Stimulated activated CD4-positive, alpha-beta T cell treated with anti-CD3 and anti-CD28 coated beads, Interleukin-15, amount 100 ng/mL, for 1 hour (primary cell): Measurements from ENCODE around the gene GEMIN7.

Experiments used
- DNase-seq, 2 donors: peaks; one replicate each; pipeline ENCODE4 v3.0.0-alpha.2; 2020; ENCODE audit warnings: low read depth in 1 of 2, low spot score in 1 of 2

Gene GEMIN7

DNA sequence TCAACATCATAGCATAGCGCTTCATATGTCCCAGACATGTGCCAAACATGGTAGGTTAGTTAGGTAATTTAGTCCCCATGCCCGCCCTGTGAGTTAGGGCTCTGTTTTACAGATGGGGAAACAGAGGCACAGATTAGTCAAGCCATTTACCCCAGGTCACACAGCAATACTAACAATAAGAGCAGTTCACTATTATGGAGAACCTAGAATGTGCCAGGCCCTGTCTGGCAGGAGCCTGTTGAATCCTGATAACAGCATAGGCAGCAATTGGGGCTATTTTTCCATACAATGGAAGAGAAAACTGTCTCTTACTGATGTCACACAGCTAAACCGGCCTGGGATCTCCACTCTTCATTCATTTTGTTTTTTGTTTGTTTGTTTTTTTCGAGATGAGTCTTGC lies 7.4 kb downstream of the GEMIN7 start:
- no peak for DNase-seq

DNA sequence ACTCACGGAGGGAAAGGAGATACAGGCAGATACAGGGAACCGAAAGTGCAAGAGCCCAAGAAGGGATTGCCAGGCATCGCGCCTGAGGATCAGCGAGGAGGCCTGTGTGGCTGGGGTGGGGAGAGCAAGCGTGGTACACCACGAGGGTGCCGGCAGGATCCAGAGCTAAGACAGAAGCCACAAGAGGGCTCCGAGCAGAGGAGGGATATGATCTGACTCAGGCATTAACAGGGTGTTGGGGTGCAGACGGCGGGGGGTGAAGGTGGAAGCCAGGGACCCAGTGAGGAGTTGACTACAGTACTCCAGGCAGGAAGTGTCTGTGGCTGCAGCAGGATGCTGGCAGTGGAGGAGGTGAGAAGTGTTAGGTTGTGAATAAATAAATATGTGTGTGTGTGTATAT lies 8.5 kb downstream of the GEMIN7 start:
- peak in 1 of 2 donors; percentile 10 for DNase-seq

- no peak for DNase-seq
Observed at GRCh38 chr19:45090034-45090433, 11.0 kb downstream of the GEMIN7 start.

GRCh38 chr19:45090606-45091005 lies 11.5 kb downstream of the GEMIN7 start:
- DNase-seq, result no peak

GRCh38 chr19:45091031-45091923 lies 12.2 kb downstream of the GEMIN7 start:
- peak; percentile 87 to 97 for DNase-seq

- peak; percentile 80 for DNase-seq
Observed at GRCh38 chr19:45092747-45093678, 14.0 kb downstream of the GEMIN7 start, which contains the start of gene PPP1R37. PPP1R37 (plus strand) TSS chr19:45093179; CDS start chr19:45093326, 147 bp downstream.

- no peak for DNase-seq
Observed at GRCh38 chr19:45094137-45094536, 15.1 kb downstream of the GEMIN7 start.

DNA sequence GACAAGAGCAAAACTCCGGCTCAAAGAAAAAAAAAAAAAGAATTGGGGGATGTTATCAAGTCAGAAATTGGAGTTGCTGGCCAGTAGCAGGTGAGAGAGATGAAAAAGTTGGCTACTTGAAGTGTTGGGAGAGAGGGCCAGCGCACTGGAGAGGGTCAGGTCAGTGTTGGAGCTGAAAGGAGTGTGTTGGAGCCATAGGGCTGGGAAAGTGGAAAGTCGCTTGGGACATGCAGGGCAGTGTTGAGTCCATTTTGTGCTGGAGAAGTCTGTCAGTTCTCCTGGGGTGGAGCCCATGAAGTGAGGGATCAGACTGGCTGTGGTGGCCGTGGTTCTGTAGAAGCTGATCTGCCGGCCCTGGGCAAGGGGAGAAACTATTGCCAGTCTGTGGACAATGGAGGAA lies 15.6 kb downstream of the GEMIN7 start:
- no peak for DNase-seq

DNA sequence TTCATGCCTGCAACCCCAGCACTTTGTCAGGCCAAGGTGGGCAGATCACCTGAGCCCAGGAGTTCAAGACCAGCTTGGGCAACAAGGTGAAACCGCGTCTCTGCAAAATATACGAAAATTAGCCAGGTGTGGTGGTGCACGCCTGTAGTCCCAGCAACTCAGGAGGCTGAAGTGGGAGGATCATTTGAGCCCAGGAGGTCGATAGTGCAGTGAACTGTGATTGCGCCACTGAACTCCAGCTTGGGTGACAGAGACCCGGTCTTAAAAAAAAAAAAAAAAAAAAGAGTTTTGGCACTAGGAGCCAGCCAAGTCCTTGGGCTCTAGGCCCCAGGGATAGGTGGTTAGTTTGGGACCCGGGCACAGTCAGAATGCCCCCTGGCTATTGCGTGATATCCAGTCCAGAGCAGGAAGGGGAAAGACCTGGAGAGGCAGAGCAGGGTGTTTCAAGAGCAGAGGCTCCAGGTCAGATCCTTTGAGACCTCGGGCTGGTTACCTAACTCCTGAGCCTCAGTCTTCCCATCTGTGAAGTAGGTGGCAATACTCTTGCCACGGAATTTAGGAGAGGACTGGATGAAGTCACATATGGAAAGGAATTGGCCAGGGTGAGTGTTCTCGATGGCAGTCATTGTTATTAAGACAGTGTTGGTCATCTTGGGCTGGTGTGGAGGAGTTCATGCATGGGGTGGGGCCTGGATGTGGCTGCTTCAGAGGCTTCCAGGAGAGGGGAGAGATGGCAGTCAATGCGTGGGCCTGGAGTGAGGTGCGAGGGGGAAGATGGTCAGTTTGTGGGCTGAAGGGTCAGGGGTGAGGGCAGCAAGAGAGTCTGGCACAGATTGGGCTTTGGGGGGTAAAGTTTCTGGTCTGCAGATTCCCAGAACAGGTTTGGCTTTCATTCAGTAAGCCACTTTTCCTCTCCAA lies 16.7 kb downstream of the GEMIN7 start:
- DNase-seq, result no peak

- DNase-seq, result no peak
Observed at GRCh38 chr19:45096700-45097099, 17.6 kb downstream of the GEMIN7 start.

GRCh38 chr19:45097450-45097775 lies 18.4 kb downstream of the GEMIN7 start:
- no peak for DNase-seq

GRCh38 chr19:45097776-45098520 lies 18.9 kb downstream of the GEMIN7 start:
- DNase-seq, result no peak

DNA sequence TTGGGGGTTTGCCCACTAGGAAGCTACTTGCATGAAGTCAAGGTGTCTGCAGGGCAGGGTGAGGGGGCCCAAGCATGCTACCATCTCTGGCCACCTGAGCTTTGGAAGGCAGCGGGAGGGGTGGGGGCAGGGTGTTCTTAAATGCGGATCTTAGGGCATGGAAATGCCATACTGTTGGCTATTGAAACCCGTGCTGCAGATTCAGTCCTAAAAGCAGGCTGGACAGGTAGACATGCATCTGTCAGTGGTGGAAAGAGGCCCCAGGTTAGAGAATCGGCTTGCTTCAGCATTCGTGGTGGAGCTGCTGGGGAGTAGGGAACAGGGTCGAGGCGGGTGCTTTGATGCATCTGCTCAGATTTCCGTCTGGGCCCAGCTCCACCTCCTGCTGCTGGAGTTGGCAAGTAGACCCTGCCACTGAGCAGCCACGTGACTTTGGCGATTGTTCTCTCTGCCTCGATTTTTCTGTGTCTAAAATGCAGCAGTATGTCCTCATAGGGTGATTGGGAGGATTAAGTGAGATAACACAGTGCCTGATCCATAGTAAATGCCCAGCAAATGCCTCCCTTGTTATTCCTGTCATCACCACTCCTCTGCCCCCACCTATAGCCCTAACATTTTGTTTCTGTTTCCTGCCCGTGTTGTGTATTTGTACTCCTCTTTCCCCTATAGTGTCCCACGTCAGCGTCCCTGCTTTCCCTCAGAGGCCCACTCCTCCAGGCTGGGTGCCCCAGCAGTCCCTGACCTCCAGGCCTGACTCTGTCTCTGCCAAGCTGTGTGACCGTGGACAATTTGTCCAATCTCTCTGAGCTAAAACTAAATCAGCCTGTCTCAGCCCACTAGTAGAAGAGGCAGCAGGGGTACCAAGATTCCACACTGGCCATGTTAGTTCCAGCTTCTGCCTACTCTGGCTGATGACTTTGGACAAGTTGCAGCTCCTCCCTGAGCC lies 19.7 kb downstream of the GEMIN7 start:
- DNase-seq, result no peak

DNA sequence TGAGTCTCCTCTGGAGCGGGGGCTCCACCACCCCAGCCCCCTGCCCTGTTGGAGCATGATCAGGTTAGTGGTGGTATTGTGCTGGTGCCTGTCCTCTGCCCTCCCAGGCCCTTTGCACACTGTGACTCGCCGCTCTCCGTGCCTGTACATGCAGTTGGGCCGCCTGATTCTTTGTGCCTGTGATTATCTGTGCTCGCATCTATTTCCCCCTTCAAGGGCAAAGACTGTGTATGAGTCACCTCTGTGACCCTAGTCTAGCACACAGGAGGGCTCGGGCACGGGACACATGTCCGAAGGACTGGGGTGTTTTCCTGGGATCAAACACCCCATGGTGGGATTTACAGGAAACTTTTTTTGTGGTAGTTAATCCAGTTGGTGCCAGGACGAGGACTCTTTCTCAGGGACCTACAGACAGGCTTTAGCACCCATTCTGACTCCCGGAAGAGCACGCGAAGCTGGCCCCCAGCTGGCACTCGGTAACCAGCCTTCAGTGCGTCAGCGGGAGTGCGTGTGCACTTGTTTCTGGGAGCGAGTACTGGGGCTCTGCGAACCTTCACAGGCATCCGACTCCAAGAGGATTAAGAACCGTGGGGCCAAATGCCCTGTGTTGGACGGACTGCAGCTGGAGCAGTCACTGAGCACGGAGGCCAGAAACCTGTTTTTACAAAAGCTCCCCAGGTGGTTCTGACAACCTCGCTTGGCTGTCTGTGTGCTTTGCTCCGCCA lies 20.6 kb downstream of the GEMIN7 start:
- no peak for DNase-seq

DNA sequence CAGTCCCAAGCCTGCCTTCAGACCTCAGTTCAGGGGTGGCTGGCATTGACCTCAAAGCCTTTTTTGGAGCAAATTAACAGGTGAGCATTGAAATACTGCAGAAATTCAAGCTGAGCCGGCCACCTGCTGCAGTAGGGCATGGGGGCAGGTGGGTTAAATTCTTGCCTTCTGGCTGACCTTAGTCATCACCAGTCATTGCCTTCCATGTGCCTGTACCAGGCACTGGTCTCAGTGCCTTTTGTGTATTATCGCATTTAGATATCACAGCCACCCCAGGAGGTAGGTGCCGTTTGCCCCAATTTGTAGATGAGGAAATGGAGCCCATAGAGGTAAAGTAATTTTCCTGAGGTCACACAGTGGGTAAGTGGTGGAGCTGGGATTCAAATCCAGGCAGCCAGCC lies 21.1 kb downstream of the GEMIN7 start:
- DNase-seq, result no peak

DNA sequence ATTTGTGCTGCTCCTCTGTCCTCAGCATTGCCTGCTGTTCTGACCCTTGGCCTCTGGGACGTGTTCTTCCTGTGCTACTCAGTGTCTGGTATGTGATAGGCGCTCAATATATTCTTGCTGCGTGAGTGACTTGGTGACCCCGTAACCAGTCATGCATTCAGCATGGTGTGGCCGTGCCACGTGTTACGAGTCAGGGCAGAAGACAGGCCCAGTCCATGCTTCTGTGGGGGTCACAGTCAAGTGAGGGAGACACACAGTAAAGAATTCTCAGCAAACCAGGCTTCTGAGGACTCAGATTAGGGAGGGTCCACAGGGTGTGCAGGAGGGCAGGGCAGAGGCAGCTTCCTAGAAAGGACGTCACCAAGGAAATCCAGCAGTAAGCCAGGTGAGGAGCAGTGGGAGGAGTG lies 21.8 kb downstream of the GEMIN7 start:
- DNase-seq, result no peak

DNA sequence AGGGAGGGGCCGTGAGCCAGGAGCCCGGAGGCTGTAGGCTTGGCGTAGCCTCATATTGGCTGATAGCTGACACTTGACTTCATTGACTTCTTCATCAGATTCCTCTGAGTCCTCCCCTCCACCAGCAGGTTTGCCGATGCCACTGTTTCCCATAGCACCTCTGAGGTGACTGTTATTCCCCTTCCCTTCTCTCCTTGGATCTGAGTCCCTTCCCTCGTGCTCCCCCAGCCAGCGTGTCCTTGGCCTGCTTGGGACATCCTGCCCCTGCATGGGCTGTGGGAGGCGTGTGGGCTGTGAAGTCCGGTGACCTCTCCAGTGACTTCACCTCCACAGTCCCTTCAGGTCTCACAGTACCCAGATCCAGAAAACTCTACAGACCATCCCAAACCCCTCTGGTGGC lies 22.7 kb downstream of the GEMIN7 start:
- DNase-seq, result no peak

DNA sequence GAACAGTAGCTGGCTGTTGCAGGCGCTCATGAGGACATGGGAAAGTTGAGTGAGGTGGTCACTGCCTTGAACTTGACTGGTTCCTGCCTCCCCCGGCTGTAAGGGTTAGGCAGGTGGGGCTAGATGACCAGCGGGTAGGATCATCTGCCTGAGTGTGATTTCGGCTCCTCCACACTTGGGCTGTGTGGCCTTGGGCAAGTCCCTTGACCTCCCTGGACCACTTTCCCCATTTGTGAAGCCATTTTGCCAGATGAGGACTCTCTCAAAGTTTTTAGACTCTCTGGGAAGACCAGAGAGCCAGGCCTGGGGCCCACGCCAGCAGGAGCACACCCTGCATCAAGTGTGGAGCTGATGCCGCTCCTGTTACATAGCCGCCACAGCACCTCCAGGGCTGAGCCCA lies 23.4 kb downstream of the GEMIN7 start:
- DNase-seq, result no peak

GRCh38 chr19:45103156-45103507 lies 24.1 kb downstream of the GEMIN7 start:
- peak in 1 of 2 donors; percentile 16 for DNase-seq
